Lung microvascular endothelial cell (primary cell): ENCODE data around the gene OPN3. TPM values are rescaled to one million over a fixed set of nuclear protein-coding genes. Genes with fewer than 3 reads are reported as not detected.
A peak's percentile ranks its signal among the peaks of the same experiment; 100 is the strongest.

ENCODE experiments used
- DNase-seq, 2 donors: peaks; one replicate each; pipeline versions ENCODE4 v3.0.0 to v3.0.0-alpha.2; 2010; ENCODE audit warnings: low read depth in 2 of 2
- total RNA-seq: library from RNA; depleted of rRNA; stranded (reverse); fragments of >200 nt; gene quantifications from 2 replicates; pipeline ENCODE4 v1.2.1, GENCODE V29; 2014

OPN3 gene
- total RNA-seq, 1 donor from 2014 or later = 26.2 TPM

- DNase-seq = no peak
Observed at GRCh38 chr1:241645199-241645598, 5.0 kb upstream of the OPN3 start.

GRCh38 chr1:241644259-241644658 is 4.1 kb upstream of the OPN3 start:
- DNase-seq = no peak

- DNase-seq = no peak
Observed at GRCh38 chr1:241642593-241642944, 2.4 kb upstream of the OPN3 start.

- DNase-seq = peak; percentile 24 to 59
Observed at GRCh38 chr1:241641773-241642592, 1.8 kb upstream of the OPN3 start.

GRCh38 chr1:241640867-241641622 is 876 bp upstream of the OPN3 start:
- no peak for DNase-seq

GRCh38 chr1:241639623-241640148 is 483 bp downstream of the OPN3 start:
- DNase-seq = peak; percentile 46 to 55

- no peak for DNase-seq
Observed at GRCh38 chr1:241638909-241639622, 1.1 kb downstream of the OPN3 start.

GRCh38 chr1:241638099-241638682 is 2.0 kb downstream of the OPN3 start:
- no peak for DNase-seq

- no peak for DNase-seq
Observed at GRCh38 chr1:241637604-241638003, 2.6 kb downstream of the OPN3 start.

GRCh38 chr1:241637046-241637590 is 3.1 kb downstream of the OPN3 start:
- DNase-seq = no peak

- no peak for DNase-seq
Observed at GRCh38 chr1:241636291-241636690, 3.9 kb downstream of the OPN3 start.

- DNase-seq = no peak
Observed at GRCh38 chr1:241635556-241636152, 4.5 kb downstream of the OPN3 start.

- no peak for DNase-seq
Observed at GRCh38 chr1:241632987-241633386, 7.2 kb downstream of the OPN3 start.

- no peak for DNase-seq
Observed at GRCh38 chr1:241631674-241632073, 8.5 kb downstream of the OPN3 start.

GRCh38 chr1:241630899-241631298 is 9.3 kb downstream of the OPN3 start:
- DNase-seq = no peak

GRCh38 chr1:241630476-241630875 is 9.7 kb downstream of the OPN3 start:
- no peak for DNase-seq

- DNase-seq = no peak
Observed at GRCh38 chr1:241630005-241630404, 10.2 kb downstream of the OPN3 start.

GRCh38 chr1:241627453-241628259 is 12.5 kb downstream of the OPN3 start:
- DNase-seq = peak; percentile 79

GRCh38 chr1:241624935-241625334 is 15.2 kb downstream of the OPN3 start:
- no peak for DNase-seq

- DNase-seq = no peak
Observed at GRCh38 chr1:241622669-241623068, 17.5 kb downstream of the OPN3 start.
